ENCODE data around the gene RINT1. TPM values are rescaled to one million over a fixed set of nuclear protein-coding genes. Genes with fewer than 3 reads are reported as not detected.
"Not testable (repeated sequence)": the region's sequence is repeated elsewhere in the genome, so short reads cannot be mapped to it uniquely, and the experiment has no call there.

RINT1 gene
- 10 to 100 TPM; 28.0 to 29.7 TPM for total RNA-seq

GRCh38 chr7:105531792-105532671 is at the start of gene RINT1:
Gene RINT1 (plus strand): TSS chr7:105532201. CDS start chr7:105532316, 115 bp downstream.
- ChIA-PET CTCF (interaction anchor here (0.7 to 1.4 kb wide), 5 partner anchors 8 to 32 kb away, joined by 3 to 6 read pairs (median 4); no protein-coding TSS in a partner anchor), POLR2A (interaction anchor here (0.9 to 1.0 kb wide), 4 partner anchors 9 to 548 kb away, joined by 3 to 6 read pairs (median 4); no protein-coding TSS in a partner anchor)

GRCh38 chr7:105487579-105488571 is 44.1 kb upstream of the RINT1 start:
- POLR2A ChIA-PET, result no interaction called here
- CTCF ChIA-PET, result no interaction called here

DNA sequence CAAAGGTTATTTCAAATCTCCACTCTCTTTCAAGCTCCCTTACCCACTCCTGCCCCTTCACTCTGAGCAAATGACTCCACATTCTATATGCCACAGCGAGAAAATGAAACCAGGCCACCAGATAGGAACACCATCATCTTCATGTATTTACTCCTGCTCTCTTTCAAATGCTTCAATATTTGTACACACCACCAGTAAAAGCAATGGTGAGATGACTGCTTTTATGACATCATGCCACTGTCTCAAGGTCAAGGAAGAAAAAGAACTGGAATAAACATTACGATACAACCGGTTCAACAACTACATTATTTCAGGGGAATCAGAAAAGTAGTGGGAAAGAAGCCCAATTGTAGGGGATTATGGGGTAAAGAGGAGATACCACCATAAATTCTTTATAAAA is 42.6 kb upstream of the RINT1 start:
- POLR2A ChIA-PET, result no interaction called here
- CTCF ChIA-PET, result interaction anchor here (0.6 to 0.7 kb wide), 3 partner anchors 42 to 156 kb away, joined by 3 read pairs; no protein-coding TSS in a partner anchor

GRCh38 chr7:105493196-105493922 is 38.6 kb upstream of the RINT1 start:
- ChIA-PET POLR2A (no interaction called here), CTCF (no interaction called here)

- ChIA-PET POLR2A (no interaction called here), CTCF (no interaction called here)
Measured at GRCh38 chr7:105493923-105494315, 38.1 kb upstream of the RINT1 start.

- ChIA-PET POLR2A (no interaction called here), CTCF (no interaction called here)
Measured at GRCh38 chr7:105496521-105496920, 35.5 kb upstream of the RINT1 start.

GRCh38 chr7:105497016-105497415 is 35.0 kb upstream of the RINT1 start:
- ChIA-PET POLR2A (no interaction called here), CTCF (no interaction called here)

GRCh38 chr7:105502173-105502572 is 29.8 kb upstream of the RINT1 start:
- ChIA-PET POLR2A (no interaction called here), CTCF (no interaction called here)

- ChIA-PET POLR2A (no interaction called here), CTCF (no interaction called here)
Measured at GRCh38 chr7:105512415-105512814, 19.6 kb upstream of the RINT1 start.

GRCh38 chr7:105512926-105513526 is 19.0 kb upstream of the RINT1 start:
- CTCF ChIA-PET, result no interaction called here
- POLR2A ChIA-PET, result interaction anchor here (1.3 kb wide), 1 partner anchor 530 kb away, joined by 3 read pairs; no protein-coding TSS in a partner anchor

DNA sequence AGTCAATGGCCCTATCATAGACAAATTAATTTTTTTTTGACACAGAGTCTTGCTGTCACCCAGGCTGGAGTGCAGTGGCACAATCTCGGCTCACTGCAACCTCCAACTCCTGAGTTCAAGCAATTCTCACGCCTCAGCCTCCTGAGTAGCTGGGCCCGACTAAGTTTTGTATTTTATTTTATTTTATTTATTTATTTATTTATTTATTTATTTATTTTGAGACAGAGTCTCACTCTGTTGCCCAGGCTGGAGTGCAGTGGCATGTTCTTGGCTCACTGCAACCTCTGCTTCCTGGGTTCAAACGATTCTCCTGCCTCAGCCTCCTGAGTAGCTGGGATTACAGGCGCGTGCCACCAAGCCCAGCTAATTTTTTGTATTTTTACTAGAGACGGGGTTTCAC is 16.4 kb upstream of the RINT1 start:
- POLR2A ChIA-PET, result interaction anchor here (0.7 kb wide), 1 partner anchor 482 kb away, joined by 3 read pairs; no protein-coding TSS in a partner anchor
- CTCF ChIA-PET, result not testable (repeated sequence)

DNA sequence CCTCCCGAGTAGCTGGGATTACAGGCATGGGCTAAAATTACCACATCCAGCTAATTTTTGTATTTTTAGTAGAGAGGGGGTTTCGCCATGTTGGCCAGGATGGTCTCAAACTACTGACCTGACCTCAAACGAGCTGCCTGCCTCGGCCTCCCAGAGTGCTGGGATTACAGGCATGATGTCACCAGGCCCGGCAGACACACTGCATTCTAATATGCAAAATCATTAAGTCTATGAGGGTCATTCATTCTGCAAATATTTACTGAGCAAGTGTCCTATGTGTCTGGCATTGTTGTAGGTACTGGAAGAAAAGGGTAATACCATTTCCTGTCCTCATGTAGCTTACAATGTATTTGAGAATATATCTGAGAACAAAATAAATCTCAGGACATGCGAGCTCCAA is 12.6 kb upstream of the RINT1 start:
- POLR2A ChIA-PET, result interaction anchor here (0.6 to 0.7 kb wide), 2 partner anchors 12 to 34 kb away, joined by 3 to 4 read pairs; partner anchors contain the start of gene RINT1
- CTCF ChIA-PET, result interaction anchor here (0.5 to 1.4 kb wide), 2 partner anchors 13 to 84 kb away, joined by 3 to 4 read pairs; partner anchors contain the start of gene RINT1

DNA sequence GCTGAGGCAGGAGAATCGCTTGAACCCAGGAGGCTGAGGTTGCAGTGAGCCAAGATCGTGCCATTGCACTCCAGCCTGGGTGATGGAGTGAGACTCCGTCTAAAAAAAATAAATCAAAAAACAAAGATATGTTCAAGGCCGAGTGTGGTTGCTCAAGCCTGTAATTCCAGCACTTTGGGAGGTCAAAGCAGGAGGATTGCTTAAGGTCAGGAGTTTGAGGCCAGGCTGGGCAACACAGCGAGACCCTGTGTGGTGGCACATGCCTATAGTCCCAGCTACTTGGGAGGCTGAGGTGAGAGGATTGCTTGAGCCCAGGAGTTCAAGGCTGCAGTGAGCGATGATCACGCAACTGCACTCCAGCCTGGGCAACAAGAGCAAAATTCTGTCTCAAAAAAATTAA is 11.4 kb upstream of the RINT1 start:
- POLR2A ChIA-PET, result interaction anchor here (0.6 kb wide), 1 partner anchor 11 kb away, joined by 4 read pairs; the partner anchor contains the start of gene RINT1
- CTCF ChIA-PET, result interaction anchor here (0.6 to 1.4 kb wide), 2 partner anchors 11 to 87 kb away, joined by 4 read pairs; partner anchors contain the start of gene RINT1

DNA sequence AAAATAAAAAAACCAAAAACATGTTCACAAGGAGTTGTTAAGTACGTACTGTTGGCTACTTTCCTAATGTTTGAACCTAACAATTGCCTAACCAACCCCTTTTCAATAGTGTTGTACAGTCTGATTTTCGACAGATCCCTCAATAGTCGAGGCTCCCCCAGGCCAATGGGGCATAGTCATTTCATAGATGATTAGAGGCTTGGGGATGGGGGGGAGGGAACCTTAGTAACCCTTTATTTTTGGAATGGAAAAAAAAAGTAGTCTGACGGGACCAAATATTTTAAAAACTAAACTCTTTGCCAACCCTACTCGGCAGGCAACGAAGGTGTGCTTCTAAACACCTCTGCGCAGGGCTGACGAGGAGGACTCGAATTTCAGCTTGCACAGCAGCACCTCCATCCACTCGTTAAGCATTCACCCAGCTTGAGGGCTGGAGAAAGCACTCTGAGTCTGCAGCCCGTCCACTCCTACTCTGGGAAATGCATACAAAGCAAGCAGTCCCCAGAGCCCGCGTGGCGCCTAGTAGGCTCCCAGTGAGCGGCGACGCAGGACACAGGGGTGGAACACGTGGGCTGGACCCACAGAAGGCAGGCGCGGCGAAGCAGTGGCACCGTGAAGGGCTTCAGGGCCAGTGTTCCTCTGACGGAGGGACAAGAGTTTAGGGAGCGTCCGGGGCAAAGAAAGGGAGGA is 10.8 kb upstream of the RINT1 start:
- CTCF ChIA-PET, result interaction anchor here (1.4 kb wide), 1 partner anchor 11 kb away, joined by 4 read pairs; the partner anchor contains the start of gene RINT1

DNA sequence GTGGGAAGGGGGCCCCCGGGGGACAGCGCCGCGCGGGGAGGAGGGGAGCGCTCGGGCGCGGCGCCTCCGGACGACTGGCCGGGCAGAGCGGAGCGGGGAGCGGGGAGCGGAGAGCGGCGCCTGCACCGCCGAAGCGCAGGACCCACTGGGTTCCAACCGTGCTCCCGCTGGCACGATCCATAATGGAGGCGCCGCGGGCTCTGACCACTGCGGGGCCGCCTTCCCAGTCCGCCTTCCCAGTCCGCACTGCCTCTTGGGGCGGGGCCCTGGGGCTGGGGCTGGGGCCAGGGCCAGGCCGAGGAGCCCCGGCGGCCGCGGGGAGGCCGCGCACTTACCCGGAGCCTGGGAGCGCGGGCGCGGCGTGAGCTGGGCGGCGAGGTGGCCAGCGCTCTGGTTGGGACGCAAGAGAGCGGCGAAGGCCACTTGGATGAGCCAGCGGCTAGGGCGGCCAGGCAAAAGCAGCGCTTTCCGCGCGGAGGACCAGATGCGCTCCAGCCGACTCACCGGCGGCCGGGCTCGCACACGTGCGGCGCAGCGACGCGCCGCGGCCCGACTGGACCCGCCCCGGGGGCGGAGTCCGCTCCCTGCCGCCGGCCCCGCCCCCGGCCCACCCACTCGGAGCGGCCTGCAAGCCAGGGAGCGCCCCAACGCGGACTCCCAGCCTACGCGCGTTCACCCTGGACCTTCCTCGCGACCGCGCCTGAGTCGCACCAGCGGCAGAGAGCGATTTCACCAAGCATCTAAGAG is 10.1 kb upstream of the RINT1 start, which contains the start of gene PUS7:
Gene PUS7 (minus strand): TSS at position 555 of the 747 bp plus-strand sequence. CDS start 13,759 bp downstream, outside the sequence.
- ChIA-PET POLR2A (interaction anchor here (0.7 kb wide), 1 partner anchor 12 kb away, joined by 3 read pairs; no protein-coding TSS in a partner anchor), CTCF (no interaction called here)

More for the DNA sequence above, 10.8 kb upstream of the RINT1 start:
- POLR2A ChIA-PET, result interaction anchor here (0.6 kb wide), 1 partner anchor 11 kb away, joined by 4 read pairs; the partner anchor contains the start of gene RINT1

DNA sequence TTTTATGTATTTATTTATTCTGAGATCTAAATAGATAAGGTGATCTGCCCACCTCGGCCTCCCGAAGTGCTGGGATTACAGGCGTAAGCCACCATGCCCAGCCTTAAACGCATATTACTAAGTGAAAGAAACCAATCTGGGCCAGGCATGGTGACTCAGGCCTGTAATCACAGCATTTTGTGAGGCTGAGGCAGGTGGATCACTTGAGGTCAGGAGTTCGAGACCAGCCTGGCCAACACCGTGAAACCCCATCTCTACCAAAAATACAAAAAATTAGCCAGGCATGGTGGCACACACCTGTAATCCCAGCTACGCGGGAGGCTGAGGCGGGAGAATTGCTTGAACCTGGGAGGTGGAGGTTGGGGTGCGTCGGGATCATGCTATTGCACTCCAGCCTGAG is 7.6 kb upstream of the RINT1 start:
- CTCF ChIA-PET, result not testable (repeated sequence)
- POLR2A ChIA-PET, result interaction anchor here (1.2 kb wide), 1 partner anchor 10 kb away, joined by 3 read pairs; no protein-coding TSS in a partner anchor

DNA sequence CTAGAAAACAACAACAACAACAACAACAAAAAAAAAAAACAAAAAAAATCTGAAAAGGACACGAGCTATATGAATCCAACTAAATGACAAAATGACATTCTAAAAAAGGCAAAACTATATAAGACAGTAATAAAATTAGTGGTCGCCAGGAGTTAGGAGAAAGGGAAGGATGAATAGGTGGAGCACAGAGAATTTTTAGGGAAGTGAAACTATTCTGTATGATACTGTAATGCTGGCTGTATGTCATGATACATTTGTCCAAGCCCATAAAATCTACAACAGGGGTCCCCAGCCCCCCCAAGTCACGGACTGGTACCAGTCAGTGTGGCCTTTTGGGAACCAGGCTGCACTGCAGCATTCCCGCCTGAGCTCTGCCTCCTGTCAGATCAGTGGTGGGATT is 7.2 kb upstream of the RINT1 start:
- POLR2A ChIA-PET, result interaction anchor here (1.2 kb wide), 1 partner anchor 10 kb away, joined by 3 read pairs; no protein-coding TSS in a partner anchor
- CTCF ChIA-PET, result no interaction called here

Data from activated CD8-positive, alpha-beta memory T cell treated with anti-CD3 and anti-CD28 coated beads for 36 hours (primary cell).